Measurements from ENCODE around the gene GJB4. TPM values are rescaled to one million over a fixed set of nuclear protein-coding genes. Genes with fewer than 3 reads are reported as not detected.

Gene GJB4
- total and polyA plus RNA-seq, 4 donors, result 0.06 to 0.29 (median 0.12) TPM; not detected in 1

- no peak for ATAC-seq (ENCODE audit: insufficient read depth, low FRiP score)
- Histone ChIP-seq H3K27ac (ENCODE audit: low read depth in 1 of 2, low read length in 1 of 2) (no peak overlapping the region), H3K27me3 (ENCODE audit: control insufficient read depth in 3 of 3, insufficient read depth in 3 of 3, low read length in 2 of 3) (peaks cover 0 to 29% (median 23%) of the 10 kb centered on the region in 3 donors), H3K36me3 (ENCODE audit: control insufficient read depth in 4 of 4, insufficient read depth in 4 of 4, low read length in 4 of 4) (no peaks in the 10 kb centered on the region), H3K9me3 (ENCODE audit: control insufficient read depth in 4 of 4, insufficient read depth in 3 of 4, low read length in 3 of 4) (no peaks in the 10 kb centered on the region), H3K4me3 (no peak overlapping the region), H3K9ac (ENCODE audit: insufficient read depth in 1 of 2, low read length in 2 of 2) (no peak overlapping the region), H3K4me1 (ENCODE audit: control insufficient read depth in 5 of 5, insufficient read depth in 5 of 5, low read length in 5 of 5) (peaks cover 0 to 12% (median 0%) of the 10 kb centered on the region in 5 donors)
- TF ChIP-seq, protein P1, sequence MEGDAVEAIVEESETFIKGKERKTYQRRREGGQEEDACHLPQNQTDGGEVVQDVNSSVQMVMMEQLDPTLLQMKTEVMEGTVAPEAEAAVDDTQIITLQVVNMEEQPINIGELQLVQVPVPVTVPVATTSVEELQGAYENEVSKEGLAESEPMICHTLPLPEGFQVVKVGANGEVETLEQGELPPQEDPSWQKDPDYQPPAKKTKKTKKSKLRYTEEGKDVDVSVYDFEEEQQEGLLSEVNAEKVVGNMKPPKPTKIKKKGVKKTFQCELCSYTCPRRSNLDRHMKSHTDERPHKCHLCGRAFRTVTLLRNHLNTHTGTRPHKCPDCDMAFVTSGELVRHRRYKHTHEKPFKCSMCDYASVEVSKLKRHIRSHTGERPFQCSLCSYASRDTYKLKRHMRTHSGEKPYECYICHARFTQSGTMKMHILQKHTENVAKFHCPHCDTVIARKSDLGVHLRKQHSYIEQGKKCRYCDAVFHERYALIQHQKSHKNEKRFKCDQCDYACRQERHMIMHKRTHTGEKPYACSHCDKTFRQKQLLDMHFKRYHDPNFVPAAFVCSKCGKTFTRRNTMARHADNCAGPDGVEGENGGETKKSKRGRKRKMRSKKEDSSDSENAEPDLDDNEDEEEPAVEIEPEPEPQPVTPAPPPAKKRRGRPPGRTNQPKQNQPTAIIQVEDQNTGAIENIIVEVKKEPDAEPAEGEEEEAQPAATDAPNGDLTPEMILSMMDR (IDR thresholded peaks at IDR 0.05; ENCODE audit: control extremely low read depth, extremely low read depth), result no peak
- no peak for DNase-seq
- WGBS, 2 donors, result 86 to 89% methylated on average over 25 to 28 of the region's 28 CpGs
Measured at GRCh38 chr1:34784751-34785221, 25.2 kb downstream of the GJB4 start.

- DNase-seq (no peak), ATAC-seq (ENCODE audit: insufficient read depth, low FRiP score) (no peak)
- peaks cover 0 to 12% (median 0%) of the 10 kb centered on the region in 5 donors for H3K4me1 ChIP-seq (ENCODE audit: control insufficient read depth in 5 of 5, insufficient read depth in 5 of 5, low read length in 5 of 5)
- no peaks in the 10 kb centered on the region for H3K9me3 ChIP-seq (ENCODE audit: control insufficient read depth in 4 of 4, insufficient read depth in 3 of 4, low read length in 3 of 4)
- 83 to 84% methylated on average over 22 of the region's 22 CpGs for WGBS, 2 donors
- H3K36me3 ChIP-seq (ENCODE audit: control insufficient read depth in 4 of 4, insufficient read depth in 4 of 4, low read length in 4 of 4), result no peaks in the 10 kb centered on the region
- H3K27me3 ChIP-seq (ENCODE audit: control insufficient read depth in 3 of 3, insufficient read depth in 3 of 3, low read length in 2 of 3), result peaks cover 0 to 24% (median 17%) of the 10 kb centered on the region in 3 donors
- H3K27ac ChIP-seq (ENCODE audit: low read depth in 1 of 2, low read length in 1 of 2), result no peak overlapping the region
- TF ChIP-seq, protein P1 (IDR thresholded peaks at IDR 0.05; ENCODE audit: control extremely low read depth, extremely low read depth), result no peak
- H3K9ac ChIP-seq (ENCODE audit: insufficient read depth in 1 of 2, low read length in 2 of 2), result no peak overlapping the region
- H3K4me3 ChIP-seq, result no peak overlapping the region
Measured at GRCh38 chr1:34785231-34785874, 25.8 kb downstream of the GJB4 start.

- ATAC-seq (ENCODE audit: insufficient read depth, low FRiP score), result no peak
- Histone ChIP-seq H3K4me3 (no peak overlapping the region), H3K27me3 (ENCODE audit: control insufficient read depth in 3 of 3, insufficient read depth in 3 of 3, low read length in 2 of 3) (peaks cover 0 to 19% (median 11%) of the 10 kb centered on the region in 3 donors), H3K4me1 (ENCODE audit: control insufficient read depth in 5 of 5, insufficient read depth in 5 of 5, low read length in 5 of 5) (peaks cover 0 to 12% (median 0%) of the 10 kb centered on the region in 5 donors), H3K9me3 (ENCODE audit: control insufficient read depth in 4 of 4, insufficient read depth in 3 of 4, low read length in 3 of 4) (no peaks in the 10 kb centered on the region), H3K9ac (ENCODE audit: insufficient read depth in 1 of 2, low read length in 2 of 2) (no peak overlapping the region), H3K27ac (ENCODE audit: low read depth in 1 of 2, low read length in 1 of 2) (no peak overlapping the region), H3K36me3 (ENCODE audit: control insufficient read depth in 4 of 4, insufficient read depth in 4 of 4, low read length in 4 of 4) (no peaks in the 10 kb centered on the region)
- 67 to 75% methylated on average over 4 of the region's 4 CpGs for WGBS, 2 donors
- DNase-seq, result no peak
- TF ChIP-seq, protein P1 (IDR thresholded peaks at IDR 0.05; ENCODE audit: control extremely low read depth, extremely low read depth), result no peak
Measured at GRCh38 chr1:34785875-34786470, 26.4 kb downstream of the GJB4 start.
